ENCODE data around the gene TLCD3B. TPM values are rescaled to one million over a fixed set of nuclear protein-coding genes. Genes with fewer than 3 reads are reported as not detected.

TLCD3B gene
- polyA plus RNA-seq, 1 donor from 2014 or later: 18.9 TPM

DNA sequence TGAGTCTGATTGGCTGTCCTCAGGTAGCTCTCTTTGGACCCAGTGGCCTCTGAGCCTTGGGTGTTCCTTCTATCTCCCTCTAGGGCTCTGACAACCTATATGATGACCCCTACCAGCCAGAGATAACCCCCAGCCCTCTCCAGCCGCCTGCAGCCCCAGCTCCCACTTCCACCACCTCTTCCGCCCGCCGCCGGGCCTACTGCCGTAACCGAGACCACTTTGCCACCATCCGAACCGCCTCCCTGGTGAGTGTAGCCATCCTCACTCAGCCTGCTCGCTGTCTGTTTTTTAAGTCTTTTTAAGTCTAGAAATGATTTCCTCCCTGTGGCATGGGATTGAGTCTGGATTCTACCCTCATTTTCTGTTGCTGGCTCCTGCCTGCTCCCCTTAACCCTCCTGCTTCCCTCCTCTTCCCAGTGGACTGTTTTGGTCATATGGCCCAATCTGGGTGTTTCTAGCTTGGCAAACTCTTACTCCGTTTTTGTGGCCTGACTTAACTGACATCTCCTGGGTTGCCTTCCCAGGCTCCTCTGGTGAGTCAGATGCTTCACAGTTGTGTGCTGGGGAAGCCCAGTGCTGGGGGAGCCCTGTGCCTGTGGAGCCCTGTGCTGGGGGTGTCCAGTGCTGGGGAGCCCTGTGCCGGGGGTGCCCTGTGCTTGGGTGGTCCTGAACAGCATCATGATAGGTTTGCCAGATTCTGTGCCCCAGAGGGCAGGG is 47.5 kb downstream of the TLCD3B start:
- Histone ChIP-seq H3K9me3 (ENCODE audit: low read length) (no peaks in the 10 kb centered on the region), H3K4me2 (ENCODE audit: low read length) (no peak overlapping the region), H3F3A (ENCODE audit: insufficient read depth, low read length, poor library complexity, severe bottlenecking) (no peaks in the 10 kb centered on the region), H3K27me3 (ENCODE audit: insufficient read depth, low read depth, low read length) (no peaks in the 10 kb centered on the region), H3K36me3 (ENCODE audit: insufficient read depth, low read length) (no peaks in the 10 kb centered on the region), H4K20me1 (ENCODE audit: insufficient read depth) (no peaks in the 10 kb centered on the region), H3K27ac (ENCODE audit: low read length) (no peak overlapping the region), H2AFZ (ENCODE audit: low read depth, low read length) (no peak overlapping the region), H3K9ac (ENCODE audit: low read length) (no peak overlapping the region), H3K79me2 (replicated peaks; ENCODE audit: insufficient read depth, low read length) (no peaks in the 10 kb centered on the region), H3K9me2 (ENCODE audit: insufficient read depth, low read length) (no peaks in the 10 kb centered on the region), H3K4me3 (ENCODE audit: low read length) (no peak overlapping the region)
- TF ChIP-seq SMC3 (conservative IDR thresholded peaks at IDR 0.05; ENCODE audit: poor library complexity) (no peak), EP300 (conservative IDR thresholded peaks at IDR 0.05; ENCODE audit: poor library complexity, severe bottlenecking) (no peak)

DNA sequence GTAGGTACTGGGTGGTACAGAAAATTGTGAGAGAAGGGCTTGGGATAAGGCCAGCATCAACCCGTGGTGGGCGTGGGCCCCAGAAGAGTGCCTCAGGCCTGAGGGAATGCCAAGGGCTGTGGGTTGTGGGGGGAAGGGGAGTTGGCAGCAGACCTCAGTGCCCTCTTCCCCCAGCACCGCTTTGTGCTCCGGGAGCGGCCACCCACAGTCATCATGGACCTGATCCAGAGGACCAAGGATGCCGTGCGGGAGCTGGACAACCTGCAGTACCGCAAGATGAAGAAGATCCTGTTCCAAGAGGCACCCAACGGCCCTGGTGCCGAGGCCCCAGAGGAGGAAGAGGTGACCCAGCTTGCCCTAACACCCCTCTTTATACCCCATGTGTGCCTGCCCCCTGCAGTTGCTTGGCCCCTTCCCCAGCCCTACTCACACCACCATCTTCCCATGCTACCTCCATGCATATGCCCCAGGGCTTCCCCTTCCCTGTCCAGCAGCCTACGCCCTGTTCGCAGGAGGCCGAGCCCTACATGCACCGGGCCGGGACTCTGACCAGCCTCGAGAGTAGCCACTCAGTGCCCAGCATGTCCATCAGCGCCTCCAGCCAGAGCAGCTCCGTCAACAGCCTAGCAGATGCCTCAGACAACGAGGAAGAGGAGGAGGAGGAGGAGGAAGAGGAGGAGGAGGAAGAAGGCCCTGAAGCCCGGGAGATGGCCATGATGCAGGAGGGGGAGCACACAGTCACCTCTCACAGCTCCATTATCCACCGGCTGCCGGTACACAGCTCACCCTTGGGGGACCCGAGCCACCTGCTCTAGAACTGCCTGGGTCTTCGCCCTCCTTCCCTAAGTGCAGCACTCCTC is 48.3 kb downstream of the TLCD3B start:
- peaks cover 4% of the 10 kb centered on the region for H4K20me1 ChIP-seq (ENCODE audit: insufficient read depth)
- H3K36me3 ChIP-seq (ENCODE audit: insufficient read depth, low read length): no peaks in the 10 kb centered on the region
- TF ChIP-seq RAD21 (conservative IDR thresholded peaks at IDR 0.05) (no peak), EP300 (conservative IDR thresholded peaks at IDR 0.05; ENCODE audit: poor library complexity, severe bottlenecking) (no peak), MXI1 (conservative IDR thresholded peaks at IDR 0.05; ENCODE audit: poor library complexity, severe bottlenecking) (no peak), TAF1 (IDR thresholded peaks at IDR 0.05; ENCODE audit: low read depth) (no peak), EZH2 (IDR thresholded peaks at IDR 0.05; ENCODE audit: borderline replicate concordance, insufficient read depth, low read length, poor library complexity, severe bottlenecking) (no peak), SMC3 (conservative IDR thresholded peaks at IDR 0.05; ENCODE audit: poor library complexity) (no peak), POLR2AphosphoS5 (IDR thresholded peaks at IDR 0.05) (no peak), REST (IDR thresholded peaks at IDR 0.05; ENCODE audit: borderline replicate concordance) (no peak)
- TF ChIP-seq, protein P1, sequence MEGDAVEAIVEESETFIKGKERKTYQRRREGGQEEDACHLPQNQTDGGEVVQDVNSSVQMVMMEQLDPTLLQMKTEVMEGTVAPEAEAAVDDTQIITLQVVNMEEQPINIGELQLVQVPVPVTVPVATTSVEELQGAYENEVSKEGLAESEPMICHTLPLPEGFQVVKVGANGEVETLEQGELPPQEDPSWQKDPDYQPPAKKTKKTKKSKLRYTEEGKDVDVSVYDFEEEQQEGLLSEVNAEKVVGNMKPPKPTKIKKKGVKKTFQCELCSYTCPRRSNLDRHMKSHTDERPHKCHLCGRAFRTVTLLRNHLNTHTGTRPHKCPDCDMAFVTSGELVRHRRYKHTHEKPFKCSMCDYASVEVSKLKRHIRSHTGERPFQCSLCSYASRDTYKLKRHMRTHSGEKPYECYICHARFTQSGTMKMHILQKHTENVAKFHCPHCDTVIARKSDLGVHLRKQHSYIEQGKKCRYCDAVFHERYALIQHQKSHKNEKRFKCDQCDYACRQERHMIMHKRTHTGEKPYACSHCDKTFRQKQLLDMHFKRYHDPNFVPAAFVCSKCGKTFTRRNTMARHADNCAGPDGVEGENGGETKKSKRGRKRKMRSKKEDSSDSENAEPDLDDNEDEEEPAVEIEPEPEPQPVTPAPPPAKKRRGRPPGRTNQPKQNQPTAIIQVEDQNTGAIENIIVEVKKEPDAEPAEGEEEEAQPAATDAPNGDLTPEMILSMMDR (IDR thresholded peaks at IDR 0.05; ENCODE audit: poor library complexity, severe bottlenecking): no peak
- H3K27me3 ChIP-seq (ENCODE audit: insufficient read depth, low read depth, low read length): no peaks in the 10 kb centered on the region
- H3K9me3 ChIP-seq (ENCODE audit: low read length): no peaks in the 10 kb centered on the region
- H2AFZ ChIP-seq (ENCODE audit: low read depth, low read length): no peak overlapping the region
- H3K4me2 ChIP-seq (ENCODE audit: low read length): no peak overlapping the region
- no peak overlapping the region for H3K9ac ChIP-seq (ENCODE audit: low read length)
- H3K27ac ChIP-seq (ENCODE audit: low read length): no peak overlapping the region
- H3K9me2 ChIP-seq (ENCODE audit: insufficient read depth, low read length): no peaks in the 10 kb centered on the region
- H3K4me3 ChIP-seq (ENCODE audit: low read length): no peak overlapping the region
- no peaks in the 10 kb centered on the region for H3F3A ChIP-seq (ENCODE audit: insufficient read depth, low read length, poor library complexity, severe bottlenecking)
- peaks cover 2% of the 10 kb centered on the region for H3K79me2 ChIP-seq (replicated peaks; ENCODE audit: insufficient read depth, low read length)

All from neural cell (in vitro differentiated cells).